Ishikawa (cell line): Measurements from ENCODE around the gene SP4.

Experiments used
- CEBPB ChIP-seq: IDR thresholded peaks from 2 replicates; pipeline ENCODE4 v1.6.1; 2012
- EP300 ChIP-seq: IDR thresholded peaks from 2 replicates; pipeline ENCODE4 v1.6.1; 2012; ENCODE audit warnings: borderline replicate concordance
- MAX ChIP-seq: IDR thresholded peaks from 2 replicates; pipeline ENCODE4 v1.6.1; 2012
- RAD21 ChIP-seq: IDR thresholded peaks from 2 replicates; pipeline ENCODE4 v1.6.1; 2012; ENCODE audit warnings: low read depth
- REST ChIP-seq: IDR thresholded peaks from 2 replicates; pipeline ENCODE4 v1.6.1; 2012; ENCODE audit warnings: low read depth, mild to moderate bottlenecking
- TAF1 ChIP-seq: IDR thresholded peaks from 2 replicates; pipeline ENCODE4 v1.6.1; 2012; ENCODE audit warnings: low read depth, mild to moderate bottlenecking
- USF1 ChIP-seq: IDR thresholded peaks from 2 replicates; pipeline ENCODE4 v1.6.1; 2012
- YY1 ChIP-seq: IDR thresholded peaks from 2 replicates; pipeline ENCODE4 v1.6.1; 2012; ENCODE audit warnings: low read depth

GRCh38 chr7:21543528-21544302, 115.8 kb downstream of the SP4 start:
- TF ChIP-seq CEBPB, result no peak
- TF ChIP-seq TAF1, result no peak
- TF ChIP-seq USF1, result no peak
- no peak for TF ChIP-seq MAX
- TF ChIP-seq REST, result no peak
- no peak for TF ChIP-seq RAD21
- no peak for TF ChIP-seq YY1
- no peak for TF ChIP-seq EP300
